Head of caudate nucleus (tissue), 42 donors: ENCODE results near the gene IRF2BP1.

ENCODE experiments used
- DNase-seq, 42 donors: peaks; one replicate each; pipeline versions ENCODE4 v3.0.0 to v3.0.0-alpha.2; 2020 to 2021; ENCODE audit warnings: mixed read lengths in 7 of 42
- intact Hi-C: fragments of 100-400 bp; cut with DNase I; formaldehyde crosslinking; loops from one replicate; pipeline ENCODE4 v1.15.0; 2022

IRF2BP1 gene

GRCh38 chr19:45885556-45886426 lies at the start of gene IRF2BP1:
TSS of gene IRF2BP1 (minus strand) at chr19:45886141. CDS start at chr19:45885774, 367 bp downstream.
- peak; percentile 89 to 98 (median 95) for DNase-seq
- intact Hi-C loops: loop anchor here (1.0 to 10.0 kb wide), 3 partner anchors 17 to 129 kb away; partner anchors contain the start of genes MYPOP and SYMPK

GRCh38 chr19:45935267-45935666 lies 49.3 kb upstream of the IRF2BP1 start:
- DNase-seq: peak in 2 of 42 donors; percentile 27 to 54
- intact Hi-C loops: no loop called here

GRCh38 chr19:45934551-45935230 lies 48.8 kb upstream of the IRF2BP1 start:
- DNase-seq: no peak
- intact Hi-C loops: no loop called here

GRCh38 chr19:45933759-45934158 lies 47.8 kb upstream of the IRF2BP1 start:
- intact Hi-C loops: no loop called here
- DNase-seq: no peak

- intact Hi-C loops: no loop called here
- no peak for DNase-seq
These were observed 45.1 kb upstream of the IRF2BP1 start for GRCh38 chr19:45931055-45931454.

- intact Hi-C loops: no loop called here
- DNase-seq: no peak
These were observed 43.3 kb upstream of the IRF2BP1 start for GRCh38 chr19:45929247-45929646.

GRCh38 chr19:45927565-45928261 lies 41.8 kb upstream of the IRF2BP1 start:
- intact Hi-C loops: no loop called here

GRCh38 chr19:45924891-45925447 lies 39.0 kb upstream of the IRF2BP1 start:
- intact Hi-C loops: no loop called here
- no peak for DNase-seq

More at GRCh38 chr19:45927565-45928261, 41.8 kb upstream of the IRF2BP1 start:
- DNase-seq: peak; percentile 84 to 97 (median 92)

- no peak for DNase-seq
- intact Hi-C loops: no loop called here
These were observed 36.3 kb upstream of the IRF2BP1 start for GRCh38 chr19:45922281-45922680.

GRCh38 chr19:45920458-45920857 lies 34.5 kb upstream of the IRF2BP1 start:
- intact Hi-C loops: no loop called here
- peak in 2 of 42 donors; percentile 17 to 48 for DNase-seq

- DNase-seq: peak in 41 of 42 donors; percentile 25 to 87 (median 68)
- intact Hi-C loops: no loop called here
These were observed 33.7 kb upstream of the IRF2BP1 start for GRCh38 chr19:45919678-45920077.

GRCh38 chr19:45918721-45919120 lies 32.8 kb upstream of the IRF2BP1 start:
- intact Hi-C loops: no loop called here
- DNase-seq: no peak

GRCh38 chr19:45917421-45918091 lies 31.6 kb upstream of the IRF2BP1 start:
- peak in 10 of 42 donors; percentile 21 to 69 (median 39) for DNase-seq
- intact Hi-C loops: no loop called here

GRCh38 chr19:45913874-45914830 lies 28.2 kb upstream of the IRF2BP1 start, which contains the start of gene NANOS2:
TSS of gene NANOS2 (minus strand) at chr19:45914778. CDS start at chr19:45914693, 85 bp downstream.
- intact Hi-C loops: loop anchor here (2.0 kb wide), 1 partner anchor 99 kb away; no protein-coding TSS in a partner anchor
- peak in 11 of 42 donors; percentile 14 to 72 (median 42) for DNase-seq

GRCh38 chr19:45911291-45911690 lies 25.4 kb upstream of the IRF2BP1 start:
- no peak for DNase-seq
- intact Hi-C loops: no loop called here

GRCh38 chr19:45908956-45909355 lies 23.0 kb upstream of the IRF2BP1 start:
- peak in 1 of 42 donors; percentile 37 for DNase-seq

GRCh38 chr19:45906221-45906620 lies 20.3 kb upstream of the IRF2BP1 start:
- DNase-seq: no peak
- intact Hi-C loops: no loop called here

More at GRCh38 chr19:45908956-45909355, 23.0 kb upstream of the IRF2BP1 start:
- intact Hi-C loops: no loop called here
